ENCODE data around the gene F7.

DNA sequence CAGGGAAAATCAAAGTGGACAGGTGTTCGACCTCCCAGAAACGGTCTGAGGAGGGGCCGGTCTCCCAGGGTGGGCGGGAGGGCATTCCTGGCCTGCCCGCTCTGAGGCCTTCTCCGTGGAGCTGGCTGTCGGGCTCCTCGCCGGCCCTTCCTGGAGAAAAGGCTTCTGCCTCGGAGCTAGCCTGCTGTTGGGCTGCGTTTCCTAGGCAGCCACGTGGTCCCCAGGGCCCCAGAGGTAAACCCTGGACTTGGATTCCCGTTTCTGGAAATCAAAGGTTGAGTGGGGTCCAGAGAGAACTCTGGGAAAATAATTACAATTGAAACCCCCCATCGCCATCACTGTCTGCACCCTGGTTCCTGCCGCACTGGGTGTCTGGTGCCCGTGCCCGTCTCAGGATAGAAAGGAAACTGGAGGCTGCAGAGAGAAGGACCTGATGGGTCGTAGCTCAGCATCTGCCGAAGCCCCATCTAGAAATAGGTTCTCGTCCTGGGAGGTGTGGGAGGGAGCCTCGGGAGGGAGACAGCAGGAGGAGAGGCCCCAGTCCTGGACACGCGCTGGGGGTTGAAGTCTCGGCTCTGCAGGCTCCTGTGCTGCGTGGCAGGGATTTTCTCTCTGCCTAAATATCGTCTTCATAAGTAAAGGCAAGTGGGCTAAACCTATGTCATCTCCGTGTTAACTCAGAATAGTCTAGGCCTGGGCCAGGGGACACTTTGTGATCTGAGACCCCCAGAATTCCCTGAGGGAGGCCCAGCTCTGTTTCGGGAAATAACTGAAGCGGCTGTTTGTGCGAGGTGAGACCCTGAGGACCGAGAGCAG, 45.2 kb downstream of the F7 start:
- TF ChIP-seq ZMAT4 (CRISPR knock-in tag; IDR thresholded peaks at IDR 0.05), result no peak
- TF ChIP-seq, protein P1, sequence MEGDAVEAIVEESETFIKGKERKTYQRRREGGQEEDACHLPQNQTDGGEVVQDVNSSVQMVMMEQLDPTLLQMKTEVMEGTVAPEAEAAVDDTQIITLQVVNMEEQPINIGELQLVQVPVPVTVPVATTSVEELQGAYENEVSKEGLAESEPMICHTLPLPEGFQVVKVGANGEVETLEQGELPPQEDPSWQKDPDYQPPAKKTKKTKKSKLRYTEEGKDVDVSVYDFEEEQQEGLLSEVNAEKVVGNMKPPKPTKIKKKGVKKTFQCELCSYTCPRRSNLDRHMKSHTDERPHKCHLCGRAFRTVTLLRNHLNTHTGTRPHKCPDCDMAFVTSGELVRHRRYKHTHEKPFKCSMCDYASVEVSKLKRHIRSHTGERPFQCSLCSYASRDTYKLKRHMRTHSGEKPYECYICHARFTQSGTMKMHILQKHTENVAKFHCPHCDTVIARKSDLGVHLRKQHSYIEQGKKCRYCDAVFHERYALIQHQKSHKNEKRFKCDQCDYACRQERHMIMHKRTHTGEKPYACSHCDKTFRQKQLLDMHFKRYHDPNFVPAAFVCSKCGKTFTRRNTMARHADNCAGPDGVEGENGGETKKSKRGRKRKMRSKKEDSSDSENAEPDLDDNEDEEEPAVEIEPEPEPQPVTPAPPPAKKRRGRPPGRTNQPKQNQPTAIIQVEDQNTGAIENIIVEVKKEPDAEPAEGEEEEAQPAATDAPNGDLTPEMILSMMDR (IDR thresholded peaks at IDR 0.05), result no peak
- no peak for TF ChIP-seq RELA (CRISPR knock-in tag; IDR thresholded peaks at IDR 0.05; ENCODE audit: borderline replicate concordance)

Data from WTC11 (cell line).